OCI-LY1 (cell line): Measurements from ENCODE around the gene POTEM.
"Not testable (repeated sequence)": the region's sequence is repeated elsewhere in the genome, so short reads cannot be mapped to it uniquely, and the experiment has no call there.

ENCODE experiments used
- H2AFZ ChIP-seq: fragments of 200-600 bp; sonication (generic), shearing (Covaris generic); 2 replicates; pipeline ENCODE4 v1.6.0; 2014; ENCODE audit warnings: antibody characterized with exemption, mild to moderate bottlenecking, low read length
- H3F3A ChIP-seq: fragments of 200-600 bp; sonication (generic), shearing (Covaris generic); 2 replicates; pipeline ENCODE4 v1.6.0; 2014; ENCODE audit warnings: mild to moderate bottlenecking, antibody characterized with exemption, low read length, moderate library complexity; ENCODE audit not compliant: insufficient read depth
- H3K27ac ChIP-seq: fragments of 200-600 bp; sonication (generic); 2 replicates; pipeline ENCODE4 v1.5.1; 2014; ENCODE audit warnings: low read length, mixed run types, mild to moderate bottlenecking, low read depth; ENCODE audit not compliant: poor library complexity, severe bottlenecking
- H3K27me3 ChIP-seq: fragments of 200-600 bp; sonication (generic); 2 replicates; pipeline ENCODE4 v1.6.0; 2014; ENCODE audit warnings: antibody characterized with exemption, mild to moderate bottlenecking, low read length, moderate library complexity; ENCODE audit not compliant: insufficient read depth
- H3K36me3 ChIP-seq: fragments of 200-600 bp; sonication (generic); 2 replicates; pipeline ENCODE4 v1.6.1; 2014; ENCODE audit warnings: mild to moderate bottlenecking, antibody characterized with exemption, low read length, moderate library complexity, mixed read lengths; ENCODE audit not compliant: insufficient read depth
- H3K4me1 ChIP-seq: fragments of 200-600 bp; sonication (generic); 2 replicates; pipeline ENCODE4 v1.5.1; 2014; ENCODE audit warnings: mild to moderate bottlenecking, low read length, moderate library complexity; ENCODE audit not compliant: insufficient read depth, severe bottlenecking
- H3K4me2 ChIP-seq: fragments of 200-600 bp; sonication (generic), shearing (Covaris generic); 2 replicates; pipeline ENCODE4 v1.6.1; 2014; ENCODE audit warnings: low read length
- H3K4me3 ChIP-seq: fragments of 200-600 bp; sonication (generic); 2 replicates; pipeline ENCODE4 v1.5.1; 2014; ENCODE audit warnings: low read length, low read depth, mild to moderate bottlenecking, mixed read lengths; ENCODE audit not compliant: poor library complexity, severe bottlenecking
- H3K79me2 ChIP-seq: fragments of 200-600 bp; shearing (Covaris generic); 2 replicates; pipeline ENCODE4 v1.6.1; 2016; ENCODE audit warnings: mixed run types, low read length, mixed read lengths; ENCODE audit not compliant: insufficient read depth
- H3K9ac ChIP-seq: fragments of 200-600 bp; sonication (generic), shearing (Covaris generic); 2 replicates; pipeline ENCODE4 v1.6.1; 2014; ENCODE audit warnings: mild to moderate bottlenecking, low read length, mixed read lengths
- H3K9me2 ChIP-seq: fragments of 200-600 bp; sonication (generic), shearing (Covaris generic); 2 replicates; pipeline ENCODE4 v1.6.1; 2014; ENCODE audit warnings: low read depth, mild to moderate bottlenecking, low read length, mixed read lengths
- H3K9me3 ChIP-seq: fragments of 200-600 bp; shearing (Covaris generic); 2 replicates; pipeline ENCODE4 v1.6.1; 2014; ENCODE audit warnings: low read length, mixed read lengths
- H4K20me1 ChIP-seq: fragments of 200-600 bp; sonication (generic), shearing (Covaris generic); 2 replicates; pipeline ENCODE4 v1.6.0; 2016; ENCODE audit warnings: mild to moderate bottlenecking, low read length; ENCODE audit not compliant: insufficient read depth

POTEM gene

GRCh38 chr14:19011029-19011428 is 43.8 kb downstream of the POTEM start:
- not testable (repeated sequence) for H2AFZ ChIP-seq, H3K9me3 ChIP-seq, H3K4me1 ChIP-seq

GRCh38 chr14:19011703-19012102 is 44.5 kb downstream of the POTEM start:
- not testable (repeated sequence) for H4K20me1 ChIP-seq, H3K79me2 ChIP-seq, H2AFZ ChIP-seq, H3K27me3 ChIP-seq, H3K36me3 ChIP-seq, H3F3A ChIP-seq, H3K27ac ChIP-seq, H3K4me1 ChIP-seq, H3K4me3 ChIP-seq, H3K9ac ChIP-seq, H3K9me2 ChIP-seq, H3K9me3 ChIP-seq, H3K4me2 ChIP-seq

More at GRCh38 chr14:19011029-19011428, 43.8 kb downstream of the POTEM start:
- not testable (repeated sequence) for H3K36me3 ChIP-seq, H3K4me2 ChIP-seq, H3F3A ChIP-seq, H3K9ac ChIP-seq, H3K27ac ChIP-seq, H3K9me2 ChIP-seq, H4K20me1 ChIP-seq, H3K79me2 ChIP-seq, H3K27me3 ChIP-seq, H3K4me3 ChIP-seq

- not testable (repeated sequence) for H3K4me2 ChIP-seq, H2AFZ ChIP-seq, H3K9me2 ChIP-seq, H3K27ac ChIP-seq, H3K36me3 ChIP-seq, H3K27me3 ChIP-seq, H3F3A ChIP-seq, H3K9me3 ChIP-seq, H3K9ac ChIP-seq, H3K79me2 ChIP-seq, H3K4me1 ChIP-seq, H3K4me3 ChIP-seq, H4K20me1 ChIP-seq
Measured at GRCh38 chr14:19015185-19015584, 48.0 kb downstream of the POTEM start.

- H3K27me3 ChIP-seq, H2AFZ ChIP-seq, H3K36me3 ChIP-seq, H3K4me1 ChIP-seq, H3K9me2 ChIP-seq, H3K9me3 ChIP-seq, H3K27ac ChIP-seq, H3K4me3 ChIP-seq, H4K20me1 ChIP-seq, H3K79me2 ChIP-seq, H3K4me2 ChIP-seq, H3F3A ChIP-seq, H3K9ac ChIP-seq: not testable (repeated sequence)
Measured at GRCh38 chr14:19025080-19025589, 57.9 kb downstream of the POTEM start.

GRCh38 chr14:19026649-19027351 is 59.6 kb downstream of the POTEM start:
- not testable (repeated sequence) for H3K27ac ChIP-seq, H3K9ac ChIP-seq

GRCh38 chr14:19027895-19028294 is 60.7 kb downstream of the POTEM start:
- H3K36me3 ChIP-seq, H3K27me3 ChIP-seq, H3F3A ChIP-seq, H3K4me2 ChIP-seq, H3K9ac ChIP-seq, H3K4me3 ChIP-seq, H3K9me2 ChIP-seq, H2AFZ ChIP-seq, H3K4me1 ChIP-seq, H3K9me3 ChIP-seq, H3K27ac ChIP-seq, H4K20me1 ChIP-seq, H3K79me2 ChIP-seq: not testable (repeated sequence)

More at GRCh38 chr14:19026649-19027351, 59.6 kb downstream of the POTEM start:
- H3K79me2 ChIP-seq, H3F3A ChIP-seq, H3K9me3 ChIP-seq, H3K9me2 ChIP-seq, H4K20me1 ChIP-seq, H3K4me2 ChIP-seq, H3K4me1 ChIP-seq, H3K36me3 ChIP-seq, H3K27me3 ChIP-seq, H3K4me3 ChIP-seq, H2AFZ ChIP-seq: not testable (repeated sequence)

- not testable (repeated sequence) for H3K4me3 ChIP-seq, H4K20me1 ChIP-seq, H3K9me2 ChIP-seq, H3F3A ChIP-seq, H3K4me2 ChIP-seq, H3K79me2 ChIP-seq, H3K4me1 ChIP-seq, H3K9ac ChIP-seq, H3K9me3 ChIP-seq, H2AFZ ChIP-seq, H3K36me3 ChIP-seq, H3K27me3 ChIP-seq, H3K27ac ChIP-seq
Measured at GRCh38 chr14:19036811-19037382, 69.7 kb downstream of the POTEM start.
